NT2/D1 (cell line): Measurements from ENCODE around the gene P4HB.

ENCODE experiments used
- DNase-seq: peaks from one replicate; pipeline ENCODE4 v3.0.0-alpha.2; 2011; ENCODE audit warnings: low read depth, low spot score
- H3K27me3 ChIP-seq: 2 replicates; pipeline ENCODE4 v1.6.0; 2011; ENCODE audit warnings: mild to moderate bottlenecking; ENCODE audit not compliant: insufficient read length, insufficient read depth
- H3K36me3 ChIP-seq: 2 replicates; pipeline ENCODE4 v1.6.1; 2011; ENCODE audit warnings: mild to moderate bottlenecking, low read length, mixed read lengths; ENCODE audit not compliant: insufficient read depth, insufficient read length
- H3K4me1 ChIP-seq: 2 replicates; pipeline ENCODE4 v1.5.1; 2011; ENCODE audit not compliant: insufficient read depth, insufficient read length
- H3K4me3 ChIP-seq: 2 replicates; pipeline ENCODE4 v1.5.1; 2011; ENCODE audit warnings: low read depth; ENCODE audit not compliant: insufficient read length
- H3K9ac ChIP-seq: 2 replicates; pipeline ENCODE4 v1.6.0; 2011; ENCODE audit warnings: low read depth; ENCODE audit not compliant: insufficient read length
- H3K9me3 ChIP-seq: 2 replicates; pipeline ENCODE4 v1.5.1; 2011; ENCODE audit warnings: mild to moderate bottlenecking, low read length; ENCODE audit not compliant: insufficient read depth
- SUZ12 ChIP-seq: IDR thresholded peaks from 2 replicates; pipeline ENCODE4 v1.6.1; 2011; ENCODE audit not compliant: insufficient read length, insufficient read depth; ENCODE audit errors: extremely low read depth
- YY1 ChIP-seq: IDR thresholded peaks from 2 replicates; pipeline ENCODE4 v1.6.1; 2011; ENCODE audit not compliant: insufficient read length, insufficient read depth
- ZNF274 ChIP-seq: IDR thresholded peaks from 2 replicates; pipeline ENCODE4 v1.6.1; 2011; ENCODE audit warnings: mild to moderate bottlenecking, low read depth, low read length

P4HB gene

GRCh38 chr17:81834831-81835267 is 25.5 kb downstream of the P4HB start, which contains the start of gene PPP1R27:
Gene PPP1R27 (minus strand): TSS chr17:81835050. CDS start chr17:81834953, 97 bp downstream.
- Histone ChIP-seq H3K9ac (peak within 1 kb of the TSS; percentile 97), H3K4me1 (peaks cover 41% of the 10 kb centered on the region), H3K27me3 (peaks cover 11% of the 10 kb centered on the region), H3K4me3 (peak within 1 kb of the TSS; percentile 90), H3K36me3 (peaks cover 13% of the 10 kb centered on the region), H3K9me3 (no peaks in the 10 kb centered on the region)
- no peak for DNase-seq
- TF ChIP-seq ZNF274, result no peak

DNA sequence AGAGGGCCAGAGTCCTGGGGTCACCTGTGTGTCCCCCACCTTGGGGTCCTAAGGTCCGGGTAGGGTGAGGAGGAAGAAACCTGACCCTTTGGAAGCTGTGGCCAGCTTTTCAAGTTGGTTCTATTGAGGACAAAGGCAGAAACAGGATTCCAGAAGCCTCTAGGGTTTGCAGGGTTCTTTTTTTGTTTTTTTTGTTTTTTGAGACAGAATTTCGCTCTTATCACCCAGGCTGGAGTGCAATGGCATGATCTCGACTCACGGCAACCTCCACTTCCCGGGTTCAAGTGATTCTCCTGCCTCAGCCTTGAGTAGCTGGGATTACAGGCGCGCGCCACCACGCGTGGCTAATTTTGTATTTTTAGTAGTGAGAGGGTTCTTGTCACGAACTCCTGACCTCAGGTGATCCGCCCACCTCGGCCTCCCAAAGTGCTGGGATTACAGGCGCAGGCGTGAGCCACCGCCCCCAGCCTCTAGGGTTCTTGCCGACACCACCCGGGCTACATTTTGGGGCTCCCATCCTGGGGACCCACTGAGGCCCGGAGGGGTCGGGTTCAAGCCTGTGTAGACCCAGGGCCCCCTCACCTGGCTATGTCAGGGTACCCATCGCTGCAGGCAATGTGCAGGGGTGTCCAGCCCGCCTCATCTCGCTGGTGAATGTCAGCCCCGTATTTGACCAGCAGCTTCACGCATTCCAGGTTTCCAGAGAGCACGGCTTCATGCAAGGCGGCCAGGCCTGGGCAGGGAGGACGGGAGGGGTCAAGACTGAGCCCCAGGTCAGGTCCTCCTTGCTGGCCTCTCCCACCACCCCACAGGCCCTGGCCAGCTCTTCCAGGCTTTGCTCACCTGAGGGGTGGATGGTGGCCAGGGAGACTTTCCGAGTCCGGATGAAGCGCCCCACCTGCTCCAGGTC is 26.2 kb downstream of the P4HB start:
- Histone ChIP-seq H3K4me1 (peaks cover 42% of the 10 kb centered on the region), H3K36me3 (peaks cover 16% of the 10 kb centered on the region), H3K27me3 (peaks cover 11% of the 10 kb centered on the region), H3K9ac (peak overlapping the region; percentile 97), H3K4me3 (peak overlapping the region; percentile 90), H3K9me3 (no peaks in the 10 kb centered on the region)
- TF ChIP-seq SUZ12 (no peak), ZNF274 (no peak), YY1 (no peak)
- DNase-seq, result no peak

DNA sequence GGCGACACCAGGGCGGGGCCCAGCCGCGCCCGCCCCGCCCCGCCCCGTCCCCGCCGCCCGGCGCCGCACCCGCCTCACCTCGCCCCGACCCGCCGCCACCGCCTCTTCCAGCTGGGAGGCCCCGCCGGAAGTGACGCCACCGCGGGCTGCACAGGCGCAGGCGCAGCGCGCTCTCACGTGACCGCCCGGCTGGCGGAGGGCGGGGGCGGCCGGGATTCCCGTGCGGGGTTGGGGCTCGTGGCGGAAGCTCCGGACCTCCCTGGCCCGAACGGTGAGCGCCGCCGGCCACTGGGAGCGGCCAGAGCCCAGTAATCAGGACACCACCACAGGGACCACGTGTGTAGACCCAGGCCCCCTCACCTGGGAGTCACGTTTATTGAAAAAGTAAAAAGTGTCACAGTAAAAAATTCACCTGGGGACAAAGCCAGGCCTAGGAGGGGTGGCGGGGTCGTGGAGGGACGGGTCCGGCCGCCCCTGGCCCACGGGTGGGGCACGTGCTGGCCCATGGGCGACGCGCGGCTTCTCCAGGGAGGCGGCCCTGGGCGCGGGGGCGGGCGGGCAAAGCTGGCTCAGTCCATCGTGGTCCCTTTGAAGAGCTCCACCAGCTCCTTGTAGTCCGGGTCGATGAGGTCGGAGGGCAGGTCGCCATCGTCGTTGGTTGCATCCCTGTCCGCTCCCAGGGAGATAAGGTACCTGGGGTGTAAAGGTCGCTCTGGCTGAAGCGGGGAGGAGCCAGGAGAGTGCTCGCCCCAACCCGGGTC is 27.0 kb downstream of the P4HB start, which contains the start of gene MCRIP1:
Gene MCRIP1 (minus strand): TSS at position 132 of the 761 bp plus-strand sequence. CDS start 8,785 bp downstream, outside the sequence.
- no peaks in the 10 kb centered on the region for H3K9me3 ChIP-seq
- DNase-seq, result peak; percentile 87
- H3K9ac ChIP-seq, result peak within 1 kb of the TSS; percentile 98
- peaks cover 16% of the 10 kb centered on the region for H3K36me3 ChIP-seq
- peak within 1 kb of the TSS; percentile 90 for H3K4me3 ChIP-seq
- peaks cover 41% of the 10 kb centered on the region for H3K4me1 ChIP-seq
- peaks cover 11% of the 10 kb centered on the region for H3K27me3 ChIP-seq
- TF ChIP-seq YY1 (no peak), SUZ12 (no peak), ZNF274 (no peak)

DNA sequence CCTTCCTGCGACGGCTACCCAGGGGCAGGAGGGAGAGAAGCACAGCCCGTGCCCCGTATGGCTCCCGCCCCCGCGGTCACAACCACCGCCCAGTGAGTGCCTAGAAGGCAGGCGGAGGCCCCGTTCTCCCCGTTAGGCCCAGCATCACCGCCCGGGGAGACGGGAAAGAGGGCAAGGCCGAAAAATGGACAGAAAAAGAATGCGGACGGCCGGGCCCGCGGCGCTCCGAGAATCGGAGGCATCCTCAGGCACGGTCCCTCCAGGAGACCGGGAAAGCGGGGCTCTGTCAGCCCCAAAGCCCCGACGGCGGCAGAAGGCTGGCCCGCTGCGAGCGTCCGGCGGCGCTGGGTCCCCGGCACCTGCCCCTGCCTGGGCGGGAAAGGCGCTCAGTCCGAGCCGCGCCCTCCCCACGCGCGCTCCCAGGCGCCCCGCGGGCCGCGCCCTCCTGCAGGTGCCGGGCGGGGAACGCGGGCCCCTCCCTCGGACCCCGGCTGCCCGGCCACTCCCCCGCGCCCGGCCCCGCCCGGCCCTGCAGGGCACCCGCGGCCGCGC is 27.7 kb downstream of the P4HB start:
- no peaks in the 10 kb centered on the region for H3K9me3 ChIP-seq
- peak overlapping the region; percentile 86 for H3K4me3 ChIP-seq
- H3K9ac ChIP-seq, result peak overlapping the region; percentile 98
- peaks cover 16% of the 10 kb centered on the region for H3K36me3 ChIP-seq
- peaks cover 11% of the 10 kb centered on the region for H3K27me3 ChIP-seq
- no peak for DNase-seq
- no peak for TF ChIP-seq ZNF274
- no peak for TF ChIP-seq SUZ12
- no peak for TF ChIP-seq YY1
- peaks cover 37% of the 10 kb centered on the region for H3K4me1 ChIP-seq

DNA sequence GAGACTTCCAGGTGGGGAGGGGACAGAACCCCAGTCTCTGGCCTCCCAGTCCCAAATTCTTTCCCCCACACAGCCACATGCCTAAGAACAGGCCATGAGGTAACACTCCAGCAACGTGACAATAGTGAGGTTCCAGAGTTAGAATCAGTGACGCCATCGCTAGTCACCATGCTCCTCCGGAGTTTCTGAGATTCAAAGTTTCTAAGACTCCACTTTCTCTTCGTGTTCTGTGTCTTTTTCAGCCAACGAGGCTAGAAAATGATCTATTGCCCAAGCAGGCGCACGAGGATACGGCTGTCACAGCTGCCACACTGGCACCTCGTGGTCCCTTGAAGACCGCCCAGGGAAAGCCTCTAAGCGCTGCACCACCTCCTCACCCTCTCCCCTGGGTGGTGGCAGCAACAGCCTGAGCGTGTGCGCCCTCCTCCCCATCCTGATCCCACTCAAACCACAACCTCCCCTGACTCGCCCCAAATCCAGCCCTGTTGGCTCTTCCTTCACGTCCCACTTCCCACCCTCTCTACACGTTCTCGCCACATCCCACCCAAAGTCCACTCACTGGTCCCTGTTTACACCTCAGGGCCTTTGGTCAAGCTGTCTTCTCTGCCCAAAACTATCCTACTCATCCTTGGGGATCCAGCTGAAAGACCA is 28.3 kb downstream of the P4HB start:
- peak overlapping the region; percentile 98 for H3K9ac ChIP-seq
- H3K4me1 ChIP-seq, result peaks cover 37% of the 10 kb centered on the region
- TF ChIP-seq YY1 (no peak), SUZ12 (no peak), ZNF274 (no peak)
- DNase-seq, result no peak
- peaks cover 16% of the 10 kb centered on the region for H3K36me3 ChIP-seq
- no peaks in the 10 kb centered on the region for H3K9me3 ChIP-seq
- peak overlapping the region; percentile 86 for H3K4me3 ChIP-seq
- peaks cover 11% of the 10 kb centered on the region for H3K27me3 ChIP-seq

GRCh38 chr17:81831563-81831956 is 28.8 kb downstream of the P4HB start:
- peaks cover 37% of the 10 kb centered on the region for H3K4me1 ChIP-seq
- H3K9ac ChIP-seq, result peak overlapping the region; percentile 50
- H3K4me3 ChIP-seq, result no peak overlapping the region
- H3K36me3 ChIP-seq, result peaks cover 16% of the 10 kb centered on the region
- peaks cover 11% of the 10 kb centered on the region for H3K27me3 ChIP-seq
- TF ChIP-seq ZNF274 (no peak), SUZ12 (no peak), YY1 (no peak)
- DNase-seq, result no peak
- H3K9me3 ChIP-seq, result no peaks in the 10 kb centered on the region
